GM12878 (cell line): ENCODE data around the gene SLC37A1.

Experiments
- BCL3 ChIP-seq: IDR thresholded peaks from 2 replicates; pipeline ENCODE4 v1.6.1; 2011; ENCODE audit warnings: borderline replicate concordance, low read depth, mild to moderate bottlenecking, moderate library complexity, low read length; ENCODE audit not compliant: insufficient read depth, poor library complexity, severe bottlenecking
- CEBPB ChIP-seq, 2 experiments: fragments of 150-350 bp in 1 of 2; IDR thresholded peaks; 2 replicates each; pipeline ENCODE4 v1.6.1; 2012 to 2014; ENCODE audit warnings: low read depth in 2 of 2, low read length in 2 of 2, borderline replicate concordance in 1 of 2, inconsistent platforms in 1 of 2
- CTCF ChIP-seq, 3 experiments: IDR thresholded peaks in 2 of 3; conservative IDR thresholded peaks in 1 of 3; 2 replicates each; pipeline ENCODE4 v1.5.1; 2011; ENCODE audit warnings: low read depth in 3 of 3, low read length in 3 of 3, mild to moderate bottlenecking in 3 of 3, control low read depth in 2 of 3, moderate library complexity in 2 of 3, inconsistent platforms in 1 of 3, mixed read lengths in 1 of 3; ENCODE audit not compliant: control insufficient read depth in 2 of 3, insufficient read depth in 1 of 3; ENCODE audit errors: extremely low read depth in 1 of 3
- GABPA ChIP-seq: IDR thresholded peaks from 2 replicates; pipeline ENCODE4 v1.6.1; 2014; ENCODE audit warnings: antibody characterized with exemption, low read depth, mild to moderate bottlenecking, inconsistent platforms
- PBX3 ChIP-seq: IDR thresholded peaks from 2 replicates; pipeline ENCODE4 v1.6.1; 2011; ENCODE audit warnings: mild to moderate bottlenecking, low read depth, low read length, moderate library complexity; ENCODE audit not compliant: insufficient replicate concordance
- RCOR1 ChIP-seq: conservative IDR thresholded peaks from 2 replicates; pipeline ENCODE4 v1.6.1; 2012; ENCODE audit warnings: low read depth, low read length, improper control_type of control experiment
- YY1 ChIP-seq: IDR thresholded peaks from 2 replicates; pipeline ENCODE4 v1.6.1; 2011; ENCODE audit warnings: low read depth, mild to moderate bottlenecking, low read length

- TF ChIP-seq CEBPB (IDR thresholded peaks at IDR 0.05; ENCODE audit: borderline replicate concordance in 1 of 2, low read depth in 2 of 2, low read length in 2 of 2) (no peak), RCOR1 (no peak), BCL3 (no peak), CTCF (IDR thresholded peaks at IDR 0.05 in 2 of 3, conservative IDR thresholded peaks at IDR 0.05 in 1 of 3; ENCODE audit: control insufficient read depth in 2 of 3, extremely low read depth in 1 of 3, insufficient read depth in 1 of 3, low read depth in 3 of 3, low read length in 3 of 3) (no peak), PBX3 (no peak), GABPA (no peak), YY1 (no peak)
Measured at GRCh38 chr21:42565206-42565810, 51.7 kb downstream of the SLC37A1 start.
